ENCODE measurements around the gene OSBPL10.
A peak's percentile ranks its signal among the peaks of the same experiment; 100 is the strongest.

Gene OSBPL10

DNA sequence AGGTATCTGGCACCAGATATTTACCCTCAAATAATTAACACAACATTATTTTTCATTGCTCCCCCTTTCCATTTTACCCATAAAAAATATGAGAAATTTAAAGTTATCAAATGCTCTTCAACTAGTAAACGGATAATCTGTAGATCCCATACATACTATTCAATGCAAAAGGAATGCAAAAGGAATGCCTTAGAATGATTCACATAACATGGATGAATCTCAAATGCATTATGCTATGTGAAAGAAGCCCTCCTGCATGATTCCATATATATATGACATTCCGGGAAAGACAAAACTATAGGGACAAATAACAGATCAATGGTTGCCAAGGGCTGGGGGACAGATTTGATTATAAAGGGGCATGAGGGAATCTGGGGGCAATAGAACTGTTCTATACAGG lies 252.7 kb downstream of the OSBPL10 start:
- no peak for DNase-seq

- DNase-seq, result no peak
Measured at GRCh38 chr3:31725976-31726375, 255.1 kb downstream of the OSBPL10 start.

GRCh38 chr3:31725568-31725967 lies 255.5 kb downstream of the OSBPL10 start:
- DNase-seq, result no peak

DNA sequence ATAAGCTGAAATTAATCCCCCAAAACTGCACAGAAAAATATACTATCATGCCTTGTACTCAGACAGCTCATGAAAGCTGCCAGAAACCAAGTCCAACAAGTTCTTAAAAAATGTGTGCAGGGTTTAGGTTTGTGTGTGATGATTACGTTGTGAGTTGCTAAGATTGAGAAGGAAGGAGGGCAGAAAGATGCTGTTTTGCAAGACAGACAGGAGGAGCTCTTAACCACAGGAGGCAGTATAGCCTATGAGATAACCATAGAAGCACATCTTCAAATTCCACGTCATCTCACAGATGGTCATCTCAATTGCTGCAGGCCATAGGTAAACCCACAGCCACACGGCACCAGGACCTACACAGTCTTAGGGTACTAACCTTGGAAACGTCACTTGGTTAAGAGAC lies 256.4 kb downstream of the OSBPL10 start:
- no peak for DNase-seq

DNA sequence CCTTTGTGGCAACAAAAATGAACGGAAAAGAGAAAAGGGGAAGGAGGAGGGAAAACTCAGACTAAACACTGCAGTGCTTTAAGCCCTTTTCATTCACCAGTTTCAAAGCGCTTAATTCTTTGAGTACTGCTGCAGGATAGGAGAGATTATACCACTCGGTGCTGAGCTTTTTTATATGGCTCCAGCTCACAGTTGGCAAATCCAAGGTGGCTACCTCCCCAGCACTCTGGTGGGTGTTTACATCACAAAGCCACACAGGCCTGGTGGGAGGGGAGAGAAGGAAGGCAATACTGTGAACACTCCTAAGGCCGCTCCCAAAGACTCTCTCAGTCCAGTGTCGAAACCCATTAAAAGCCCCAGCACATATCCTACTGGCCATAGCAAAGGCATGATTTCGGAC lies 256.9 kb downstream of the OSBPL10 start:
- no peak for DNase-seq

- no peak for DNase-seq
Measured at GRCh38 chr3:31723701-31724100, 257.4 kb downstream of the OSBPL10 start.

DNA sequence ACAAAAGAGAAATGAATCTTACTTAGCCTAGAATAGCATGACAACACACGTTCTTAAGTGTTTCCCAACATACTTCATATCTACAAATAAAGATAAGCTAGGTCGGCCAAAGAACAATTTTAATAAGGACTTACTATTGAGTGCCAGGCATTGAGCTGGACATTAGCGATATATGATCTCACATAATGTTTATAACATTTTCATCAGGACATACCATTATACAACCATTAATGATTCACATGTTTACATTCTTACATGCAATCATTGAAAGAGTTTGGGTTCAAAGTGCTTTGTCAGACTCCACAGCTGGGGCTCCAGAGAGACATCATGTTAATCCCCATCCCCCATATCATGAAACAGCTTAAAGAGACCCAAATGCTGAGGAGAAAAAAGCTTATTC lies 259.4 kb downstream of the OSBPL10 start:
- DNase-seq, result no peak

- no peak for DNase-seq
Measured at GRCh38 chr3:31714495-31715280, 266.4 kb downstream of the OSBPL10 start.

- DNase-seq, result no peak
Measured at GRCh38 chr3:31713816-31714215, 267.2 kb downstream of the OSBPL10 start.

DNA sequence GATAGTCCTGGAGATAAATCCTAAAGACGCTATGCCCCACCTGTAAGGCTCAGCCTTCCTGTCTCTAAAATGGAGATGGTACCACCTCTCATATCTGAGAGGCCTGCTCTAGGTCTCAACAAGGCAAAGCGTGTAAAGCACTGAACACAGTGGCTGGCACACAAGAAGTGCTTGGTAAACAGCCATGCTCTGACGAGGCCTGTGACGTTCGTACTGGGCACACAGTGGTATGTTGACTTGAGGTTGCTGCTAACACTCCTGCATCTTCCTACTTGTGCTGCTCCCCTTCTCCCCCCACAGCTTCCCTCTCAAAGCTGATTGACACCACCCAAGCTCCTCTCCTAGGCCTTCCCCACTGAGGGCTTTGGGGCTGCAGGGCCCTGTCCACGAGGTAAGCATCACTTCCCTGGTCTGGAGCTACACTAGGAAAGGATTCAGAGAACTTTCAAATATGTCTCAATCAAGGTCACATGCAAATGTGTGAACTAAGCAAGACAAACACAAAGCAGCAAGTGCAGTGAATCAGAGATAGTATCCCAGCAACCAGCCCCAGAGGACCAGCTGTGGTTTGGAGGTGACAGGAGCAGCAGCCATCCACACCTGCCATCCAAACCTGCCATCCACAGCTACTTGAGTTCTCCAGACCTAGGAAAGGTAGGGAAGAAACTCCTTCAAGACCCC lies 270.8 kb downstream of the OSBPL10 start:
- DNase-seq, result no peak

GRCh38 chr3:31709526-31709925 lies 271.5 kb downstream of the OSBPL10 start:
- DNase-seq, result no peak

- DNase-seq, result no peak
Measured at GRCh38 chr3:31709005-31709404, 272.1 kb downstream of the OSBPL10 start.

DNA sequence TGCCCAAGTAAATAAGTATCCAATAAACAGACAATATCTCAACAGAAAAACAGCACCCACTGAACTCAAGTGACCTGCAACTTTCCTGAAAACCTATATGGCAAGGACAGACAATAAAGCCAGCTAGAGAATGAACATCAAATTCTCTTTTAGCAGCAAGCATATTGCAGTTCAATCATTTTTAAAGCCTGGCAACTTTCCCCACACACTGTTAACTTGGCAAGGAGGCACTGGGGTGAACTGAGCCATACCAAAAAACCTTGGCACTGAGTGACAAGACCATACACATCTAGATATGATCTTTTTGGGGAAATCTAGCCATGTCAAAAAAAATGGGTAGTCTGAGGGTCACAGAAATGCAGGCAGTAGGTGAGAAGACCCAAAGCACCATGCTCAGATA lies 273.8 kb downstream of the OSBPL10 start:
- DNase-seq, result no peak

- DNase-seq, result no peak
Measured at GRCh38 chr3:31705736-31706135, 275.3 kb downstream of the OSBPL10 start.

GRCh38 chr3:31704591-31705179 lies 276.4 kb downstream of the OSBPL10 start:
- DNase-seq, result peak; percentile 48

GRCh38 chr3:31704156-31704555 lies 276.9 kb downstream of the OSBPL10 start:
- no peak for DNase-seq

GRCh38 chr3:31701286-31701685 lies 279.8 kb downstream of the OSBPL10 start:
- no peak for DNase-seq

DNA sequence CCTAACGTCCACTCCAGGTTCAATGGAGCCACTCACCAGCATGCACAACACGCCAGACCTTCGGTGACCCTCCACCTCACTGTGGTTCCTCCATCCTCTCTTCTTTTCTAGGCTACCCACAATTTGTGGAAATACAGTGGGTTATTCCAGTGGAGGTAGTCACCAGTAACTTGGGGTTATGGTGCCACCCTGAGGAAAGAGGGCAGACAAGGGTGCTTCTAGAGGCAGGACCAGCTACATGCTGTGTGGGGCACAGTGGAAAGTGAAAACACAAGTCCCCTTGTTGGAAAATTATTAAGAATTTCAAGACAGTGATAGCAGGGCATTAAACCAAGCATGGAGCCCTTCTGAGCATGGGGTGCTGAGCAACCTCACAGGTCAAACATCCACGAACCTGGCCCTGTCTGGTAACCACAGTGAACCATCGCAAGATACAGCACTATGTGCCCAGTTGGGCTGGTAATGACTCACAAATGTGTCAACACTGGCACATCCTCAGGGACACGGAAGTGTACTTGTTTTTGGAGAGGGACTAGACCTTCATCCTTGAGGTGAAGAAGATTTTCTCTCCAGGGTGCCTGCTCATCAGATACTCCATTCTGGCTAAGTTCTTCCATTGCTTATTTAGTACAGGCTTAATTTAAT lies 281.6 kb downstream of the OSBPL10 start:
- DNase-seq, result no peak

- DNase-seq, result no peak
Measured at GRCh38 chr3:31696815-31697548, 284.1 kb downstream of the OSBPL10 start.

DNA sequence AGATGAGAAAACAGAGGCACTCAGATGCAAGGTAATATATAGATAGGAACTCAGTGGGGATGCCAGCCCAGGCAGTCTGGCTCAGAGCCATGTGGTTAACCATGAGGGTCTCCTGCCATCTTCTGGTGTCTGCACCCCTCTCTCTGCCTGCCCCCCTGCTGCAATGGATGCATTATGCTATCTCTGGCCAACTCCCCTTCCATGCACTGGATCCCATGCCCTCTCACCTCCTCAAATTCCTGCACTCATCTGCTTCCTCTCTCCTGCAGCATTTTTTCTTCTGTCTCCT lies 285.1 kb downstream of the OSBPL10 start:
- DNase-seq, result no peak

DNA sequence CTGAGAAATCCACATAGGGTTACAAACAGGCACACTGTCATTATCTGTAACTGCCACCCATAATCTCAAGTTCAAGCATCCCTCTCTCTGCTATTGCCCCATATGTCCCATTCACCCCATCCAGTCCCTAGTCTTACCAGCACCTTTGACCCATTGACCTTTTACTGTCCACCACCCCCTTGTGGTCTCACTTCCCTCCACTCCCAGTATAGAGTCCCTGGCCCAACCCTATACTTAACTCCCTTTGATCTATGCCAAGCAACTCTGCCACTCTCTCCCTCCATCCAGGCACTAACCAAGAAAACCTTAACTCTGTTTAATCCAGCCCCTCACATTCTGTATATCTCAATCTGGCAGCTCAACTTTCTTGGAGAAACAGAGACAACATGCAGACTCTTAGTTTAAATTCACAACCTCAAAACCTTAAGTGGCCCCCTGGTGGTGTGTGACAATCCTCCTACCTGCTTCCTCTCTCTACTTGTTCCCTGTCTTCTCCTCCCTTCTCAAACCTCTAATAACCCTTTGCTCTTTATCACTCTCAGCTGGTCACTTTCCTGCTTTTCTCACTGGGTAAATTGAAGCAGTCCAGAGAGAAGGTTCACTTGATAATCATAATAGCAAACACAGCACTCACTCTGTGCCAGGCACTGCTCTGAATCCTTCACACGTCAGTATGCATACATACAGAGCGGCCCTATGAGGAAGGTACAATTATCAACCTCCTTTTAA lies 285.6 kb downstream of the OSBPL10 start:
- no peak for DNase-seq

GRCh38 chr3:31693346-31693745 lies 287.7 kb downstream of the OSBPL10 start:
- no peak for DNase-seq
